C4-2B (cell line): ENCODE measurements around the gene SEZ6L.

Experiments used
- H3K27ac ChIP-seq: fragments of 450-650 bp; 2 replicates; pipeline ENCODE4 v1.5.1; 2017
- ZFX ChIP-seq: fragments of 450-650 bp; IDR thresholded peaks from 2 replicates; pipeline ENCODE4 v1.6.1; 2017
- TF ChIP-seq, protein P1 (sequence below): fragments of 450-650 bp; conservative IDR thresholded peaks from 2 replicates; pipeline ENCODE4 v1.5.1; 2017; ENCODE audit warnings: mild to moderate bottlenecking

SEZ6L gene

GRCh38 chr22:26426924-26427323 lies 257.7 kb downstream of the SEZ6L start:
- H3K27ac ChIP-seq = no peak overlapping the region
- TF ChIP-seq ZFX = no peak
- TF ChIP-seq, protein P1, sequence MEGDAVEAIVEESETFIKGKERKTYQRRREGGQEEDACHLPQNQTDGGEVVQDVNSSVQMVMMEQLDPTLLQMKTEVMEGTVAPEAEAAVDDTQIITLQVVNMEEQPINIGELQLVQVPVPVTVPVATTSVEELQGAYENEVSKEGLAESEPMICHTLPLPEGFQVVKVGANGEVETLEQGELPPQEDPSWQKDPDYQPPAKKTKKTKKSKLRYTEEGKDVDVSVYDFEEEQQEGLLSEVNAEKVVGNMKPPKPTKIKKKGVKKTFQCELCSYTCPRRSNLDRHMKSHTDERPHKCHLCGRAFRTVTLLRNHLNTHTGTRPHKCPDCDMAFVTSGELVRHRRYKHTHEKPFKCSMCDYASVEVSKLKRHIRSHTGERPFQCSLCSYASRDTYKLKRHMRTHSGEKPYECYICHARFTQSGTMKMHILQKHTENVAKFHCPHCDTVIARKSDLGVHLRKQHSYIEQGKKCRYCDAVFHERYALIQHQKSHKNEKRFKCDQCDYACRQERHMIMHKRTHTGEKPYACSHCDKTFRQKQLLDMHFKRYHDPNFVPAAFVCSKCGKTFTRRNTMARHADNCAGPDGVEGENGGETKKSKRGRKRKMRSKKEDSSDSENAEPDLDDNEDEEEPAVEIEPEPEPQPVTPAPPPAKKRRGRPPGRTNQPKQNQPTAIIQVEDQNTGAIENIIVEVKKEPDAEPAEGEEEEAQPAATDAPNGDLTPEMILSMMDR = no peak

- no peak within 1 kb of the TSS for H3K27ac ChIP-seq
- TF ChIP-seq ZFX = no peak
- TF ChIP-seq, protein P1 = no peak
Observed at GRCh38 chr22:26428515-26429457, 259.5 kb downstream of the SEZ6L start, which contains the start of gene ASPHD2. Gene ASPHD2 (plus strand): TSS chr22:26429260. CDS start chr22:26433616, 4,356 bp downstream.

DNA sequence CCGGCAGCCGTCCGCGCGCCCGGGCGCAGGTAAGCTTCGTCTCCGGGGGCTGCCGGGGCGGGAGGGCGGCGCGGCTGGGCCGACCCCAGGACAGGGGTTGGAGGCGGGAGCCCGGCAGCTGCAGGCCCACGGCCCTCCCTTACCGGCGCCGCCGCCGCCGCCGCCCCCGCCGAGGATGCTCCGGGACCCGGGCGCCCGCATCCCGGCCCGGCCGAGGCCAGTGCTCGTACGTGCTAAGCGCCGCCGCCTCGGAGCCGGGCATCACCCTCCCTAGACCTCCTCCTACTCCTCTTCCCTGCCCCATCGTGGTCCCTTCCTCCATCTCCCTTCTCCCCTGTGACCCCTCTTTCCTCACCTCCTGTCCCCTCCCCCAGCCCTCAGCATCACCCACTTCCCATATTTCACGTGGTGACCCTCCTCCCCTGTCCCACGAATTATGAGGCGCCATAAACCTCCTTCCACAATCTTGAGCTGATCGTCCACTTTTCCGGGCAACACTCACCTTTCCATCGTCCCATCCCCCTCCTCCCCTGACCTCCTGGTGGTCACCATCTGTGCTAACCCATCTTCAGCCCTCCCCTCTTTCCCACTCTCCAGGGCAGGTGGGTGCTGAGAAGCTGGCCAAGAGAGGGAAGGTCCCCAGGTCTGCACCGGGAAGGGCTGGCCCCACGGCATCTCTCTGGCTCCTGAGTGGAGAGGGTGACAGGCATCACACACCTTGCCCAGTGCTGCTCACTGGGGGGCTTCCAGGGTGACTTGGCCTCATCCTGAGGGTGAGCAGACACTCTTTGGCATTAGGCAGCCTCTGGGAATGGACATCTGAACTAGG lies 260.4 kb downstream of the SEZ6L start:
- no peak overlapping the region for H3K27ac ChIP-seq
- TF ChIP-seq, protein P1 = no peak
- no peak for TF ChIP-seq ZFX

DNA sequence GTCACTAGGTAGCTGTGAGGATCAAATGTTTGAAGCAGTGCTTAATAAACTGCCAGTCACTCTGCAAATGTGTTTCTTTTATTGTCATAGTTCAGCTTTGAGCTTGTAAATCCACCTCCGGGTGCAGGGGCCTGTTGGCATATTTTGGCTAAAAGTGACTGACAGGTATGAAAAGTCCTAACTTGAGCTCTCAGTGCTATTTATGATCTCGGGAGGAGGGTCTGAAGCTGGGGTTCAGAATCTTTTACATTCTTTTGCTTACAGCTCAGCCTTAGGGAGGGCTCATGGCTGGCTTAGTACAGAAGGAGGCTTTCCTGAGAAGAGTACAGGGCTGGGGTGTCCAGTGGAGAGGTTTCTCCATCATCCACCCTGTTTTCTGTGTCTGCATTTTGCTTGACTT lies 261.3 kb downstream of the SEZ6L start:
- H3K27ac ChIP-seq = no peak overlapping the region
- TF ChIP-seq, protein P1 = no peak
- TF ChIP-seq ZFX = no peak

GRCh38 chr22:26431261-26431995 lies 262.2 kb downstream of the SEZ6L start:
- no peak overlapping the region for H3K27ac ChIP-seq
- TF ChIP-seq, protein P1 = no peak
- TF ChIP-seq ZFX = no peak

DNA sequence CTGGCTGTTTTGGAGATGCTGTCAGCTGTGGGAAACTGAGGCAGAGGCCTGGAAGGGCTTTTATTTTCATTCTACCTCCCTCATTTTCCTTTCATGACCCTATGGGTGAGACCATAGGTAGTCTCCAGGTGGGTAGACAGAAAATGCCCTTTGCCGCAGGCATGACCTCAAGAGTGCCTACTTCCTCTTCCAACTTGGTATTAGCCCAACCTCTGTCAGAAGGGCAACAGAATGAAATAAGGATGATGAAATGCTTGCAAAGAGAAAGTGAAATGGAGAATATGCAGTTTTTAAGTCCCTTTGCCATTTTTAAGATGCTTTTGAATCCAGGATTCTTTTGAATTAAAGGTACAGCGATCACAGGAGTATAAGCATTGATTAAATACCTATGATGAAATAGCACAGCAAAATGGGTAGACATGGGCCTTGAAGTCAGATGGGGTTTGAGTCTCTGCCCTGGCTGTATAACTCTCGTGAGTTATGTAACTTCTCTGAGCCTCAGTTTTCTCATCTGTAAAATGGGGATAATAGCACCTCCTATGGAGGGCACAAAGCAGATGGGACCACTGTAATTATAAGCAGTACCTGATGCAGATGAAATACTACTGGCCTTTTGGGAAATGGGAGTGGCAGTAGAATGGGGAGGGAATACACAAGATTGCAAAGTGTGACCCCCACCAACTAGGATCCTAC lies 263.5 kb downstream of the SEZ6L start:
- TF ChIP-seq, protein P1 = no peak
- no peak for TF ChIP-seq ZFX
- no peak overlapping the region for H3K27ac ChIP-seq
